MCF 10A (cell line): Measurements from ENCODE around the gene CCDC33. TPM values are rescaled to one million over a fixed set of nuclear protein-coding genes. Genes with fewer than 3 reads are reported as not detected.

Source experiments
- BruUV-seq: library from RNA; stranded (reverse); fragments of 400-500 nt; replicated peaks from 2 replicates; lab custom pipeline; 2021; lab: Mats Ljungman, UMichigan
- CTCF ChIA-PET: fragments of 300-600 bp; sonication (Branson Sonifier 250); formaldehyde crosslinking; extraction: SDS; loops from one replicate; lab custom pipeline; 2021; ENCODE audit warnings: antibody characterized with exemption, inconsistent platforms; lab: Yijun Ruan, JAX
- POLR2A ChIA-PET: fragments of 300-600, 350-650 bp; sonication (Branson Sonifier 250); formaldehyde crosslinking; extraction: SDS; loops from one replicate; lab custom pipeline; 2020; ENCODE audit warnings: antibody characterized with exemption, inconsistent platforms; lab: Yijun Ruan, JAX
- DNase-seq: peaks from one replicate; pipeline ENCODE4 v3.0.0-alpha.2; 2018; ENCODE audit not compliant: unreplicated experiment
- H3K27ac Mint-ChIP-seq: one replicate; pipeline ENCODE4 v1.8.0; 2022; ENCODE audit warnings: mild to moderate bottlenecking, low read depth, mixed read lengths; ENCODE audit not compliant: unreplicated experiment
- H3K27me3 Mint-ChIP-seq: one replicate; pipeline ENCODE4 v1.8.0; 2022; ENCODE audit warnings: mixed read lengths; ENCODE audit not compliant: insufficient read depth, unreplicated experiment
- H3K36me3 Mint-ChIP-seq: one replicate; pipeline ENCODE4 v1.8.0; 2022; ENCODE audit warnings: mild to moderate bottlenecking, moderate library complexity, mixed read lengths; ENCODE audit not compliant: insufficient read depth, unreplicated experiment
- H3K4me1 Mint-ChIP-seq: one replicate; pipeline ENCODE4 v1.8.0; 2022; ENCODE audit warnings: mixed read lengths; ENCODE audit not compliant: insufficient read depth, unreplicated experiment
- H3K4me3 Mint-ChIP-seq: one replicate; pipeline ENCODE4 v1.8.0; 2022; ENCODE audit warnings: mild to moderate bottlenecking, moderate library complexity, mixed read lengths; ENCODE audit not compliant: unreplicated experiment
- H3K9me3 Mint-ChIP-seq: one replicate; pipeline ENCODE4 v1.8.0; 2022; ENCODE audit warnings: mixed read lengths; ENCODE audit not compliant: unreplicated experiment
- CTCF ChIP-seq: fragments of 200-600 bp; IDR thresholded peaks from one replicate; pipeline ENCODE4 v1.8.0; 2022; ENCODE audit warnings: antibody characterized with exemption, mild to moderate bottlenecking; ENCODE audit not compliant: unreplicated experiment
- intact Hi-C: fragments of 100-400 bp; cut with micrococcal nuclease; formaldehyde crosslinking; loops from 2 replicates; pipeline ENCODE4 v1.14.1; 2022
- total RNA-seq: library from RNA; stranded (reverse); gene quantifications from 2 replicates; pipeline ENCODE4 v1.2.3, GENCODE V29; 2022

The CCDC33 gene
- total RNA-seq, 1 experiment from 2014 or later = not detected

GRCh38 chr15:74250266-74250665 lies 14.1 kb downstream of the CCDC33 start:
- intact Hi-C loops = no loop called here
- no TSS peak for BruUV-seq
- DNase-seq = no peak
- ChIA-PET POLR2A (no interaction called here), CTCF (interaction anchor here (1.0 to 1.4 kb wide), 3 partner anchors 14 to 196 kb away, joined by 3 read pairs; no protein-coding TSS in a partner anchor)
- H3K27me3 Mint-ChIP-seq = peaks cover 19% of the 10 kb centered on the region
- H3K36me3 Mint-ChIP-seq = no peaks in the 10 kb centered on the region
- no peak overlapping the region for H3K27ac Mint-ChIP-seq
- no peaks in the 10 kb centered on the region for H3K4me1 Mint-ChIP-seq
- no peak for TF ChIP-seq CTCF
- H3K4me3 Mint-ChIP-seq = no peak overlapping the region
- no peaks in the 10 kb centered on the region for H3K9me3 Mint-ChIP-seq

GRCh38 chr15:74251131-74251811 lies 15.1 kb downstream of the CCDC33 start:
- POLR2A ChIA-PET = interaction anchor here (1.1 kb wide), 1 partner anchor 11 kb away, joined by 4 read pairs; no protein-coding TSS in a partner anchor
- no peaks in the 10 kb centered on the region for H3K36me3 Mint-ChIP-seq
- CTCF ChIA-PET = interaction anchor here (0.5 to 1.0 kb wide), 3 partner anchors 58 to 497 kb away, joined by 3 read pairs; no protein-coding TSS in a partner anchor
- no peak overlapping the region for H3K27ac Mint-ChIP-seq
- H3K4me3 Mint-ChIP-seq = no peak overlapping the region
- no peaks in the 10 kb centered on the region for H3K4me1 Mint-ChIP-seq
- peaks cover 24% of the 10 kb centered on the region for H3K27me3 Mint-ChIP-seq
- TF ChIP-seq CTCF = no peak
- intact Hi-C loops = no loop called here
- no TSS peak for BruUV-seq
- DNase-seq = no peak
- H3K9me3 Mint-ChIP-seq = no peaks in the 10 kb centered on the region

- CTCF ChIA-PET = interaction anchor here (0.6 kb wide), 1 partner anchor 267 kb away, joined by 3 read pairs; no protein-coding TSS in a partner anchor
- no peak overlapping the region for H3K4me3 Mint-ChIP-seq
- no peak for DNase-seq
Observed at GRCh38 chr15:74252291-74252690, 16.2 kb downstream of the CCDC33 start.

More at GRCh38 chr15:74252291-74252690, 16.2 kb downstream of the CCDC33 start:
- TF ChIP-seq CTCF = no peak
- H3K27ac Mint-ChIP-seq = no peak overlapping the region
- peaks cover 34% of the 10 kb centered on the region for H3K27me3 Mint-ChIP-seq
- H3K4me1 Mint-ChIP-seq = no peaks in the 10 kb centered on the region
- POLR2A ChIA-PET = interaction anchor here (1.1 kb wide), 1 partner anchor 12 kb away, joined by 4 read pairs; no protein-coding TSS in a partner anchor
- H3K36me3 Mint-ChIP-seq = no peaks in the 10 kb centered on the region
- H3K9me3 Mint-ChIP-seq = no peaks in the 10 kb centered on the region
- intact Hi-C loops = no loop called here
- BruUV-seq = no TSS peak
